A549 (cell line): ENCODE data around the gene AIG1. TPM values are rescaled to one million over a fixed set of nuclear protein-coding genes. Genes with fewer than 3 reads are reported as not detected.

Source experiments
- ATAC-seq, 2 experiments: fragments of 200-7000 bp in 1 of 2; fragments of >200 bp in 1 of 2; cut with Nextera tagmentation in 1 of 2; cut with Tn5 transposase in 1 of 2; 3 replicates each; pipeline versions ENCODE4 v1.8.0 to v1.9.1; 2018 to 2020; ENCODE audit warnings: mild to moderate bottlenecking in 1 of 2, moderate library complexity in 1 of 2
- CTCF ChIA-PET: fragments of 300-600 bp; sonication (Branson Sonifier 250); formaldehyde crosslinking; extraction: SDS; loops from one replicate; lab custom pipeline; 2021; ENCODE audit warnings: antibody characterized with exemption, inconsistent platforms; lab: Yijun Ruan, JAX
- POLR2A ChIA-PET: fragments of 350-600 bp; formaldehyde crosslinking; extraction: SDS; loops from one replicate; lab custom pipeline; 2021; ENCODE audit warnings: antibody characterized with exemption, inconsistent platforms; lab: Yijun Ruan, JAX
- DNase-seq, 2 experiments: peaks; one replicate each; pipeline versions ENCODE4 v3.0.0 to v3.0.0-alpha.2; 2011 to 2016; ENCODE audit warnings: low read depth in 1 of 2, low spot score in 1 of 2
- FAIRE-seq: peaks from 2 replicates; lab custom pipeline; 2011; peaks lifted over from hg19 to GRCh38; lab: Jason Lieb, UNC
- H3K27ac ChIP-seq, 2 experiments: fragments of >200 bp; sonication (Bioruptor Twin); formaldehyde crosslinking; 3 replicates each; pipeline ENCODE4 v1.5.1; 2016 to 2017
- H3K4me1 ChIP-seq: fragments of >200 bp; sonication (Bioruptor Twin); formaldehyde crosslinking; 3 replicates; pipeline ENCODE4 v1.6.1; 2016
- H3K4me2 ChIP-seq: fragments of >200 bp; sonication (Bioruptor Twin); formaldehyde crosslinking; 3 replicates; pipeline ENCODE4 v1.6.1; 2016
- H3K4me3 ChIP-seq: fragments of >200 bp; sonication (Bioruptor Twin); formaldehyde crosslinking; 3 replicates; pipeline ENCODE4 v1.5.1; 2016
- H3K9me3 ChIP-seq: fragments of >200 bp; sonication (Bioruptor Twin); formaldehyde crosslinking; 3 replicates; pipeline ENCODE4 v1.6.1; 2016
- ESRRA ChIP-seq: fragments of 150-350 bp; IDR thresholded peaks from 2 replicates; pipeline ENCODE4 v1.6.1; 2014; ENCODE audit warnings: mild to moderate bottlenecking, low read length, borderline replicate concordance
- FOSB ChIP-seq: fragments of 250-450 bp; sonication (Bioruptor Pico); IDR thresholded peaks from 2 replicates; pipeline ENCODE4 v1.5.0; 2020; ENCODE audit warnings: mild to moderate bottlenecking, moderate library complexity
- FOSL2 ChIP-seq, 2 experiments: fragments of 450-650 bp in 1 of 2; fragments of >200 bp in 1 of 2; sonication (Bioruptor Twin) in 1 of 2; formaldehyde crosslinking; IDR thresholded peaks; 2 replicates each; pipeline versions ENCODE4 v1.5.0 to v1.6.1; 2016 to 2020; ENCODE audit warnings: mild to moderate bottlenecking in 1 of 2, moderate library complexity in 1 of 2
- FOXS1 ChIP-seq: fragments of 250-450 bp; sonication (Bioruptor Pico); IDR thresholded peaks from 2 replicates; pipeline ENCODE4 v1.5.0; 2020; ENCODE audit warnings: mild to moderate bottlenecking, moderate library complexity
- HDAC2 ChIP-seq: fragments of 200-600 bp; sonication (generic); IDR thresholded peaks from 2 replicates; pipeline ENCODE4 v1.6.1; 2016
- HOXA7 ChIP-seq: fragments of 250-450 bp; sonication (Bioruptor Pico); IDR thresholded peaks from 2 replicates; pipeline ENCODE4 v1.5.0; 2020; ENCODE audit warnings: mild to moderate bottlenecking, moderate library complexity
- HOXB13 ChIP-seq: fragments of 250-450 bp; sonication (Bioruptor Pico); IDR thresholded peaks from 2 replicates; pipeline ENCODE4 v1.5.0; 2020; ENCODE audit warnings: low read depth, mild to moderate bottlenecking, moderate library complexity
- HOXB5 ChIP-seq: fragments of 250-450 bp; sonication (Bioruptor Pico); IDR thresholded peaks from 2 replicates; pipeline ENCODE4 v1.5.0; 2020; ENCODE audit warnings: mild to moderate bottlenecking, moderate library complexity
- KDM5A ChIP-seq: fragments of 200-600 bp; sonication (generic); IDR thresholded peaks from 2 replicates; pipeline ENCODE4 v1.6.1; 2016; ENCODE audit warnings: antibody characterized with exemption, mild to moderate bottlenecking
- MAZ ChIP-seq: fragments of 150-350 bp; IDR thresholded peaks from 2 replicates; pipeline ENCODE4 v1.6.1; 2014; ENCODE audit warnings: antibody characterized with exemption, low read depth, low read length, borderline replicate concordance
- POLR2AphosphoS2 ChIP-seq: conservative IDR thresholded peaks from 2 replicates; pipeline ENCODE4 v1.6.1; 2012; ENCODE audit warnings: low read length, improper control_type of control experiment, inconsistent platforms
- RFX5 ChIP-seq: fragments of 450-650 bp; IDR thresholded peaks from 2 replicates; pipeline ENCODE4 v1.7.1; 2014; ENCODE audit warnings: antibody characterized with exemption, mild to moderate bottlenecking, moderate library complexity
- SREBF2 ChIP-seq: fragments of 450-650 bp; IDR thresholded peaks from 2 replicates; pipeline ENCODE4 v1.6.1; 2014; ENCODE audit warnings: mild to moderate bottlenecking, moderate library complexity
- ZSCAN20 ChIP-seq: fragments of 250-450 bp; sonication (Bioruptor Pico); IDR thresholded peaks from 2 replicates; pipeline ENCODE4 v1.8.0; 2022; ENCODE audit warnings: mild to moderate bottlenecking, moderate library complexity
- polyA plus RNA-seq, 4 experiments: library from polyadenylated mRNA; depleted of rRNA in 3 of 4; stranded (reverse); fragments of >200 nt; fragmentation: RNase III in 1 of 4; extraction: RNeasy Plus Mini Kit Qiagen cat#74134 plus additional on column Dnase treatment in 1 of 4; gene quantifications; 2 replicates in 3 of 4; 3 replicates in 1 of 4; pipeline ENCODE4 v1.2.3, GENCODE V29; 2011 to 2017
- TF ChIP-seq, protein P1 (sequence below): fragments of 150-350 bp; IDR thresholded peaks from 2 replicates; pipeline ENCODE4 v1.6.1; 2014; ENCODE audit warnings: low read depth, mild to moderate bottlenecking, low read length
- TF ChIP-seq, protein P2 (sequence below): fragments of >200 bp; sonication (Bioruptor Twin); formaldehyde crosslinking; IDR thresholded peaks from 3 replicates; pipeline ENCODE4 v1.5.1; 2016
- TF ChIP-seq, protein P3 (sequence below): IDR thresholded peaks from 2 replicates; pipeline ENCODE4 v1.6.1; 2012
- TF ChIP-seq, protein P4 (sequence below): fragments of 450-650 bp; IDR thresholded peaks from 2 replicates; pipeline ENCODE4 v1.6.1; 2014; ENCODE audit warnings: antibody characterized with exemption
- TF ChIP-seq, protein P5 (sequence below): fragments of >200 bp; sonication (Bioruptor Twin); formaldehyde crosslinking; IDR thresholded peaks from 3 replicates; pipeline ENCODE4 v1.6.1; 2016
- TF ChIP-seq, protein P6 (sequence below): fragments of >200 bp; sonication (Bioruptor Twin); formaldehyde crosslinking; IDR thresholded peaks from 2 replicates; pipeline ENCODE4 v1.6.1; 2016
- TF ChIP-seq, protein P7 (sequence below): fragments of 200-600 bp; sonication (generic); IDR thresholded peaks from 2 replicates; pipeline ENCODE4 v1.6.1; 2016; ENCODE audit warnings: antibody characterized with exemption, mild to moderate bottlenecking, moderate library complexity
- TF ChIP-seq, protein P8 (sequence below): fragments of 250-450 bp; sonication (Bioruptor Pico); IDR thresholded peaks from 2 replicates; pipeline ENCODE4 v1.5.0; 2021; ENCODE audit warnings: mild to moderate bottlenecking, moderate library complexity, borderline replicate concordance

AIG1 gene
- polyA plus RNA-seq, 2 of the 4 experiments (the other 2 are of a cell fraction), result 29.5 to 38.3 TPM

DNA sequence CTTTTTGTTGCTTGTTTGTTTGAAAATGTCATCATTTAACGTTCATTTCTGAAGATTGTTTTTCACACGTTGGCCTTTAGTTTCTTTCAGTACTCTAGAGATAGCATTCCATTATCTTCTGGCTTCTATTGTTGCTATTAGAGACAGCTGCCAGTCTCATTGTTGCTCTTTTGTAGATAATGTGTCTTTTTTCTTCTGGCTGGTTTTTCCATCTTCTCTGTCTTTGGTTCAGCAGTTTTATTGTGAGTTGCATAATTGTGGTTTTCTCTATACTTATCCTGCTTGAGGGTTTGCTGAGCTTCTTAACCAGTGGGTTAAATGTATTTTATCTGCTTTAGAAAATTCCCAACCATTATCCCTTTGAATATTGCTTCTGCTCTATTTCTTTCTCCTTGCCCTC is 23.2 kb upstream of the AIG1 start (continued):
- TF ChIP-seq, protein P1, sequence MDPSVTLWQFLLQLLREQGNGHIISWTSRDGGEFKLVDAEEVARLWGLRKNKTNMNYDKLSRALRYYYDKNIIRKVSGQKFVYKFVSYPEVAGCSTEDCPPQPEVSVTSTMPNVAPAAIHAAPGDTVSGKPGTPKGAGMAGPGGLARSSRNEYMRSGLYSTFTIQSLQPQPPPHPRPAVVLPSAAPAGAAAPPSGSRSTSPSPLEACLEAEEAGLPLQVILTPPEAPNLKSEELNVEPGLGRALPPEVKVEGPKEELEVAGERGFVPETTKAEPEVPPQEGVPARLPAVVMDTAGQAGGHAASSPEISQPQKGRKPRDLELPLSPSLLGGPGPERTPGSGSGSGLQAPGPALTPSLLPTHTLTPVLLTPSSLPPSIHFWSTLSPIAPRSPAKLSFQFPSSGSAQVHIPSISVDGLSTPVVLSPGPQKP, result no peak
- TF ChIP-seq HOXB13 (CRISPR knock-in tag) (no peak), ESRRA (no peak)
- TF ChIP-seq, protein P2, sequence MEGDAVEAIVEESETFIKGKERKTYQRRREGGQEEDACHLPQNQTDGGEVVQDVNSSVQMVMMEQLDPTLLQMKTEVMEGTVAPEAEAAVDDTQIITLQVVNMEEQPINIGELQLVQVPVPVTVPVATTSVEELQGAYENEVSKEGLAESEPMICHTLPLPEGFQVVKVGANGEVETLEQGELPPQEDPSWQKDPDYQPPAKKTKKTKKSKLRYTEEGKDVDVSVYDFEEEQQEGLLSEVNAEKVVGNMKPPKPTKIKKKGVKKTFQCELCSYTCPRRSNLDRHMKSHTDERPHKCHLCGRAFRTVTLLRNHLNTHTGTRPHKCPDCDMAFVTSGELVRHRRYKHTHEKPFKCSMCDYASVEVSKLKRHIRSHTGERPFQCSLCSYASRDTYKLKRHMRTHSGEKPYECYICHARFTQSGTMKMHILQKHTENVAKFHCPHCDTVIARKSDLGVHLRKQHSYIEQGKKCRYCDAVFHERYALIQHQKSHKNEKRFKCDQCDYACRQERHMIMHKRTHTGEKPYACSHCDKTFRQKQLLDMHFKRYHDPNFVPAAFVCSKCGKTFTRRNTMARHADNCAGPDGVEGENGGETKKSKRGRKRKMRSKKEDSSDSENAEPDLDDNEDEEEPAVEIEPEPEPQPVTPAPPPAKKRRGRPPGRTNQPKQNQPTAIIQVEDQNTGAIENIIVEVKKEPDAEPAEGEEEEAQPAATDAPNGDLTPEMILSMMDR, result no peak
- TF ChIP-seq, protein P3, sequence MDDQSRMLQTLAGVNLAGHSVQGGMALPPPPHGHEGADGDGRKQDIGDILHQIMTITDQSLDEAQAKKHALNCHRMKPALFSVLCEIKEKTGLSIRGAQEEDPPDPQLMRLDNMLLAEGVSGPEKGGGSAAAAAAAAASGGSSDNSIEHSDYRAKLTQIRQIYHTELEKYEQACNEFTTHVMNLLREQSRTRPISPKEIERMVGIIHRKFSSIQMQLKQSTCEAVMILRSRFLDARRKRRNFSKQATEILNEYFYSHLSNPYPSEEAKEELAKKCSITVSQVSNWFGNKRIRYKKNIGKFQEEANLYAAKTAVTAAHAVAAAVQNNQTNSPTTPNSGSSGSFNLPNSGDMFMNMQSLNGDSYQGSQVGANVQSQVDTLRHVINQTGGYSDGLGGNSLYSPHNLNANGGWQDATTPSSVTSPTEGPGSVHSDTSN, result no peak
- TF ChIP-seq, protein P4, sequence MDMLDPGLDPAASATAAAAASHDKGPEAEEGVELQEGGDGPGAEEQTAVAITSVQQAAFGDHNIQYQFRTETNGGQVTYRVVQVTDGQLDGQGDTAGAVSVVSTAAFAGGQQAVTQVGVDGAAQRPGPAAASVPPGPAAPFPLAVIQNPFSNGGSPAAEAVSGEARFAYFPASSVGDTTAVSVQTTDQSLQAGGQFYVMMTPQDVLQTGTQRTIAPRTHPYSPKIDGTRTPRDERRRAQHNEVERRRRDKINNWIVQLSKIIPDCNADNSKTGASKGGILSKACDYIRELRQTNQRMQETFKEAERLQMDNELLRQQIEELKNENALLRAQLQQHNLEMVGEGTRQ, result no peak

DNA sequence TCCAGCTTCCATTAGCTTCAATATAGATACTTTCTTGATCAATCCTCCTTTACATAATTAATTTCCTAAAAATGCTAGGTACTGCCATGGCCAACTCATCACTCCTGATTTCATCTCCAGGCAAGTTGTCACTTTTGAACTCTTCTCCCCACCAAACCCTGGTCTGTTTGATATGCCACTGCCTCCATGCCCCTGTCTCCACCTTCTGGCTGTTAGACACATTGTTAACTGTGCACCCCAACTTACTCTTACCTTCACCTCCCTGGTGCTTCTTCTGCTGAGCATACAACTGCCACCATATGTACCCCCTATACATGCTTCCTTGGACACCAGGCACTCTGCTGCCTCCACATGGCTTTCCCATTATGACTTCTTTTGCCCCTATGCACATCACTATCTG is 21.9 kb upstream of the AIG1 start:
- H3K27ac ChIP-seq, result no peak overlapping the region
- FAIRE-seq (no peak), DNase-seq (no peak), ATAC-seq (peak in 1 of 2 experiments; percentile 44; a peak in 3 of 6 replicates)
- no peaks in the 10 kb centered on the region for H3K4me1 ChIP-seq
- ChIA-PET CTCF (interaction anchor here (0.7 kb wide), 1 partner anchor 343 kb away, joined by 3 read pairs; no protein-coding TSS in a partner anchor), POLR2A (no interaction called here)
- H3K4me2 ChIP-seq, result no peak overlapping the region
- TF ChIP-seq, protein P5, sequence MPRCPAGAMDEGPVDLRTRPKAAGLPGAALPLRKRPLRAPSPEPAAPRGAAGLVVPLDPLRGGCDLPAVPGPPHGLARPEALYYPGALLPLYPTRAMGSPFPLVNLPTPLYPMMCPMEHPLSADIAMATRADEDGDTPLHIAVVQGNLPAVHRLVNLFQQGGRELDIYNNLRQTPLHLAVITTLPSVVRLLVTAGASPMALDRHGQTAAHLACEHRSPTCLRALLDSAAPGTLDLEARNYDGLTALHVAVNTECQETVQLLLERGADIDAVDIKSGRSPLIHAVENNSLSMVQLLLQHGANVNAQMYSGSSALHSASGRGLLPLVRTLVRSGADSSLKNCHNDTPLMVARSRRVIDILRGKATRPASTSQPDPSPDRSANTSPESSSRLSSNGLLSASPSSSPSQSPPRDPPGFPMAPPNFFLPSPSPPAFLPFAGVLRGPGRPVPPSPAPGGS, result no peak
- TF ChIP-seq SREBF2 (no peak), POLR2AphosphoS2 (no peak), RFX5 (no peak), FOXS1 (no peak), FOSB (no peak), HOXA7 (CRISPR knock-in tag) (no peak), FOSL2 (IDR thresholded peaks at IDR 0.05) (no peak), FOSL2 (CRISPR knock-in tag; IDR thresholded peaks at IDR 0.05) (no peak), HOXB5 (CRISPR knock-in tag) (no peak), MAZ (no peak), HDAC2 (no peak), KDM5A (no peak), ZSCAN20 (CRISPR knock-in tag) (no peak)
- TF ChIP-seq, protein P2, result no peak
- TF ChIP-seq, protein P6, sequence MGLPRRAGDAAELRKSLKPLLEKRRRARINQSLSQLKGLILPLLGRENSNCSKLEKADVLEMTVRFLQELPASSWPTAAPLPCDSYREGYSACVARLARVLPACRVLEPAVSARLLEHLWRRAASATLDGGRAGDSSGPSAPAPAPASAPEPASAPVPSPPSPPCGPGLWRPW, result no peak
- TF ChIP-seq, protein P7, sequence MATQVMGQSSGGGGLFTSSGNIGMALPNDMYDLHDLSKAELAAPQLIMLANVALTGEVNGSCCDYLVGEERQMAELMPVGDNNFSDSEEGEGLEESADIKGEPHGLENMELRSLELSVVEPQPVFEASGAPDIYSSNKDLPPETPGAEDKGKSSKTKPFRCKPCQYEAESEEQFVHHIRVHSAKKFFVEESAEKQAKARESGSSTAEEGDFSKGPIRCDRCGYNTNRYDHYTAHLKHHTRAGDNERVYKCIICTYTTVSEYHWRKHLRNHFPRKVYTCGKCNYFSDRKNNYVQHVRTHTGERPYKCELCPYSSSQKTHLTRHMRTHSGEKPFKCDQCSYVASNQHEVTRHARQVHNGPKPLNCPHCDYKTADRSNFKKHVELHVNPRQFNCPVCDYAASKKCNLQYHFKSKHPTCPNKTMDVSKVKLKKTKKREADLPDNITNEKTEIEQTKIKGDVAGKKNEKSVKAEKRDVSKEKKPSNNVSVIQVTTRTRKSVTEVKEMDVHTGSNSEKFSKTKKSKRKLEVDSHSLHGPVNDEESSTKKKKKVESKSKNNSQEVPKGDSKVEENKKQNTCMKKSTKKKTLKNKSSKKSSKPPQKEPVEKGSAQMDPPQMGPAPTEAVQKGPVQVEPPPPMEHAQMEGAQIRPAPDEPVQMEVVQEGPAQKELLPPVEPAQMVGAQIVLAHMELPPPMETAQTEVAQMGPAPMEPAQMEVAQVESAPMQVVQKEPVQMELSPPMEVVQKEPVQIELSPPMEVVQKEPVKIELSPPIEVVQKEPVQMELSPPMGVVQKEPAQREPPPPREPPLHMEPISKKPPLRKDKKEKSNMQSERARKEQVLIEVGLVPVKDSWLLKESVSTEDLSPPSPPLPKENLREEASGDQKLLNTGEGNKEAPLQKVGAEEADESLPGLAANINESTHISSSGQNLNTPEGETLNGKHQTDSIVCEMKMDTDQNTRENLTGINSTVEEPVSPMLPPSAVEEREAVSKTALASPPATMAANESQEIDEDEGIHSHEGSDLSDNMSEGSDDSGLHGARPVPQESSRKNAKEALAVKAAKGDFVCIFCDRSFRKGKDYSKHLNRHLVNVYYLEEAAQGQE, result no peak
- TF ChIP-seq, protein P8, sequence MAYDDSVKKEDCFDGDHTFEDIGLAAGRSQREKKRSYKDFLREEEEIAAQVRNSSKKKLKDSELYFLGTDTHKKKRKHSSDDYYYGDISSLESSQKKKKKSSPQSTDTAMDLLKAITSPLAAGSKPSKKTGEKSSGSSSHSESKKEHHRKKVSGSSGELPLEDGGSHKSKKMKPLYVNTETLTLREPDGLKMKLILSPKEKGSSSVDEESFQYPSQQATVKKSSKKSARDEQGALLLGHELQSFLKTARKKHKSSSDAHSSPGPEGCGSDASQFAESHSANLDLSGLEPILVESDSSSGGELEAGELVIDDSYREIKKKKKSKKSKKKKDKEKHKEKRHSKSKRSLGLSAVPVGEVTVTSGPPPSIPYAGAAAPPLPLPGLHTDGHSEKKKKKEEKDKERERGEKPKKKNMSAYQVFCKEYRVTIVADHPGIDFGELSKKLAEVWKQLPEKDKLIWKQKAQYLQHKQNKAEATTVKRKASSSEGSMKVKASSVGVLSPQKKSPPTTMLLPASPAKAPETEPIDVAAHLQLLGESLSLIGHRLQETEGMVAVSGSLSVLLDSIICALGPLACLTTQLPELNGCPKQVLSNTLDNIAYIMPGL, result no peak
- no peak overlapping the region for H3K4me3 ChIP-seq
- H3K9me3 ChIP-seq, result no peaks in the 10 kb centered on the region
